Measurements from ENCODE around the gene NECTIN1.

Gene NECTIN1

DNA sequence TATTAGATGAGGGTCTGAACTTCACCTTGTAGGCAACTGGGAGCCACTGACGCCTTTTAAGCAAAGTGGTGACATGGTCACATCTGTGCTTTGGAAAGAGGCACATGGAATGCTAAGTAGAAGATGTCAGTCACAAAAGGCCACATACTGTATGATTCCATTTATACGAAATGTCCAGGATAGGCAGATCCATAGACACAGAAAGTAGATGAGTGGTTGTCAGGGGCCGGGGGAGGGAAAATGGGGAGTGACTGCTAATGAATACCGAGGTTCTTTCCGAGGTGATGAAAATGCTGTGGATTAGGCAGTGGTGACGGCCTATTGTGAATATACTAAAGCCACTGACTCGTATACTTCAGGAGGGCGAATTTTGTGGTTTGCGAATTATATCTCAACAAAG is 20.6 kb downstream of the NECTIN1 start:
- Histone ChIP-seq H3K9me3 (ENCODE audit: low read length) (no peaks in the 10 kb centered on the region), H3K4me1 (ENCODE audit: insufficient read depth, low read length) (no peaks in the 10 kb centered on the region), H3K4me3 (ENCODE audit: low read depth in 1 of 2, low read length in 2 of 2) (no peak overlapping the region), H3K36me3 (ENCODE audit: insufficient read depth, low read length) (no peaks in the 10 kb centered on the region), H3K9ac (ENCODE audit: low read length) (no peak overlapping the region), H3K27me3 (ENCODE audit: control insufficient read depth in 1 of 2, insufficient read depth in 2 of 2, low read length in 2 of 2) (no peaks in the 10 kb centered on the region), H3K27ac (ENCODE audit: low read depth, low read length) (no peak overlapping the region)

GRCh38 chr11:119706887-119707286 is 22.1 kb downstream of the NECTIN1 start:
- no peak overlapping the region for H3K4me3 ChIP-seq (ENCODE audit: low read depth in 1 of 2, low read length in 2 of 2)
- no peaks in the 10 kb centered on the region for H3K27me3 ChIP-seq (ENCODE audit: control insufficient read depth in 1 of 2, insufficient read depth in 2 of 2, low read length in 2 of 2)
- H3K36me3 ChIP-seq (ENCODE audit: insufficient read depth, low read length): no peaks in the 10 kb centered on the region
- no peaks in the 10 kb centered on the region for H3K9me3 ChIP-seq (ENCODE audit: low read length)
- no peak overlapping the region for H3K27ac ChIP-seq (ENCODE audit: low read depth, low read length)
- H3K4me1 ChIP-seq (ENCODE audit: insufficient read depth, low read length): no peaks in the 10 kb centered on the region
- no peak overlapping the region for H3K9ac ChIP-seq (ENCODE audit: low read length)

DNA sequence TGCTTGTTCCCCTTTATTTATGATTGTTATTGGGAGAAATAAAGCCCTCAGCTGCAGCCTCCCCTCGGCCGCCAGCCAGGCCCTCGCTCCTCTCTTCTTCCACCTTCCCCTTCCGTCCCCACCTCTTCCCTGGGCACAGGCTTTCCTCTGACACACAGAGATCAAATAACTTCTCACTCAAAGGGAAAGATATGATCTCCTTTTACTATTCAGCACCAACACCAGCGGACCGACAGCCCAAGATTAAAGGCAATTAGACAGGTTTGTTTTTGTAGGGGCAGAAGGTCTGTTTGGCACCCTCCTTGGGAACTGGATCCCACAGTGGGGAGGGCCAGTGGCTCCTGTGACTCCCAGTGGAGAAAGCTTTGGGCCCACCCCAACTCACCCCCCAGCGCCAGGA is 23.0 kb downstream of the NECTIN1 start:
- H3K4me3 ChIP-seq (ENCODE audit: low read depth in 1 of 2, low read length in 2 of 2): no peak overlapping the region
- H3K4me1 ChIP-seq (ENCODE audit: insufficient read depth, low read length): no peaks in the 10 kb centered on the region
- H3K27ac ChIP-seq (ENCODE audit: low read depth, low read length): no peak overlapping the region
- no peak overlapping the region for H3K9ac ChIP-seq (ENCODE audit: low read length)
- H3K9me3 ChIP-seq (ENCODE audit: low read length): no peaks in the 10 kb centered on the region
- no peaks in the 10 kb centered on the region for H3K27me3 ChIP-seq (ENCODE audit: control insufficient read depth in 1 of 2, insufficient read depth in 2 of 2, low read length in 2 of 2)
- H3K36me3 ChIP-seq (ENCODE audit: insufficient read depth, low read length): no peaks in the 10 kb centered on the region

- no peak overlapping the region for H3K27ac ChIP-seq (ENCODE audit: low read depth, low read length)
- no peaks in the 10 kb centered on the region for H3K4me1 ChIP-seq (ENCODE audit: insufficient read depth, low read length)
Observed at GRCh38 chr11:119705362-119705761, 23.6 kb downstream of the NECTIN1 start.

GRCh38 chr11:119704849-119705248 is 24.2 kb downstream of the NECTIN1 start:
- H3K27ac ChIP-seq (ENCODE audit: low read depth, low read length): no peak overlapping the region
- no peaks in the 10 kb centered on the region for H3K27me3 ChIP-seq (ENCODE audit: control insufficient read depth in 1 of 2, insufficient read depth in 2 of 2, low read length in 2 of 2)
- H3K9ac ChIP-seq (ENCODE audit: low read length): no peak overlapping the region
- no peak overlapping the region for H3K4me3 ChIP-seq (ENCODE audit: low read depth in 1 of 2, low read length in 2 of 2)
- H3K4me1 ChIP-seq (ENCODE audit: insufficient read depth, low read length): no peaks in the 10 kb centered on the region
- H3K36me3 ChIP-seq (ENCODE audit: insufficient read depth, low read length): no peaks in the 10 kb centered on the region
- H3K9me3 ChIP-seq (ENCODE audit: low read length): no peaks in the 10 kb centered on the region

More at GRCh38 chr11:119705362-119705761, 23.6 kb downstream of the NECTIN1 start:
- H3K36me3 ChIP-seq (ENCODE audit: insufficient read depth, low read length): no peaks in the 10 kb centered on the region
- H3K9me3 ChIP-seq (ENCODE audit: low read length): no peaks in the 10 kb centered on the region
- H3K4me3 ChIP-seq (ENCODE audit: low read depth in 1 of 2, low read length in 2 of 2): no peak overlapping the region
- no peaks in the 10 kb centered on the region for H3K27me3 ChIP-seq (ENCODE audit: control insufficient read depth in 1 of 2, insufficient read depth in 2 of 2, low read length in 2 of 2)
- no peak overlapping the region for H3K9ac ChIP-seq (ENCODE audit: low read length)

- no peak overlapping the region for H3K27ac ChIP-seq (ENCODE audit: low read depth, low read length)
- H3K4me3 ChIP-seq (ENCODE audit: low read depth in 1 of 2, low read length in 2 of 2): no peak overlapping the region
- no peaks in the 10 kb centered on the region for H3K9me3 ChIP-seq (ENCODE audit: low read length)
- peaks cover 4% of the 10 kb centered on the region for H3K4me1 ChIP-seq (ENCODE audit: insufficient read depth, low read length)
- H3K27me3 ChIP-seq (ENCODE audit: control insufficient read depth in 1 of 2, insufficient read depth in 2 of 2, low read length in 2 of 2): no peaks in the 10 kb centered on the region
- no peaks in the 10 kb centered on the region for H3K36me3 ChIP-seq (ENCODE audit: insufficient read depth, low read length)
- no peak overlapping the region for H3K9ac ChIP-seq (ENCODE audit: low read length)
Observed at GRCh38 chr11:119701591-119702549, 27.1 kb downstream of the NECTIN1 start.

DNA sequence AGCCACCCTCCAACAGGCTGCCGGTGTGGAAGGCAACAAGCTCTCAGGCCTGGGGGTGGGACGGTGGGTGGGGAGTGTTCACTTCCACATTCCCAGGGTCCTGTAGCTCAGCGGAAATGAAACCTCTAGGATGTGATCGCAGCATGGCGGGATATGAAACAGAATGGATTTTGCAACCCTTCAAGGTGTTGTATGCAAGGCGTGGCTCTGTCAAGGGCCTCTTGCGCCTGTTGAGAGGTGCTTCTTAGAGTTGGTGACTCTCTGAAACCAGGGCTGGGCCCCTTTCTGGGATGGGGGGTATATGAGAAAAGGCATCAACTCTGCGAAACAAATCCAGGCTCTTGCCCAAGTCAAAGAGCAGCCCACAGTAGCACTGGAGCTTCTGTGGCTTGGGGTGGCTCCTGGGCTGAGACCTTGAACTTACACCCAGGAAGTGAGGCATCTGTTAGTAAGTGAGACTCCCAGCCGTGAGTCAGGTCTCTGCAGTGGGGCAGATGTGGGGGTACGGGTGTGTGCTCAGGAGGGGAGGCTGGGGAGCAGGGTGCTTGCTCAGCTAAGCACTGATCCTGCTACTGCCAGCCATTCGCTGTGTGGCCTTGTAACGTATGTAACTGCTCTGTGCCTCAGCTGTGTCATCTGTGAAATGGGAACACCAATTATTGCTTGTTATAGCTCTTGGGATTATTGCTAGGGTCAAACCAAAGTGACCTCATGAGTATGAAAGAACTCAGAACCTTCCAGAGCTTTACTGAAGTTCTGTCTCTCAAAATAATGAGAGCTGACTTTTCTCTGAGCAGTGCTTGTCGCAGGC is 28.3 kb downstream of the NECTIN1 start:
- no peaks in the 10 kb centered on the region for H3K9me3 ChIP-seq (ENCODE audit: low read length)
- no peaks in the 10 kb centered on the region for H3K27me3 ChIP-seq (ENCODE audit: control insufficient read depth in 1 of 2, insufficient read depth in 2 of 2, low read length in 2 of 2)
- no peak overlapping the region for H3K27ac ChIP-seq (ENCODE audit: low read depth, low read length)
- H3K9ac ChIP-seq (ENCODE audit: low read length): no peak overlapping the region
- no peak overlapping the region for H3K4me3 ChIP-seq (ENCODE audit: low read depth in 1 of 2, low read length in 2 of 2)
- H3K36me3 ChIP-seq (ENCODE audit: insufficient read depth, low read length): no peaks in the 10 kb centered on the region
- H3K4me1 ChIP-seq (ENCODE audit: insufficient read depth, low read length): peaks cover 4% of the 10 kb centered on the region

GRCh38 chr11:119700030-119700429 is 29.0 kb downstream of the NECTIN1 start:
- Histone ChIP-seq H3K9me3 (ENCODE audit: low read length) (no peaks in the 10 kb centered on the region), H3K4me1 (ENCODE audit: insufficient read depth, low read length) (peaks cover 4% of the 10 kb centered on the region), H3K9ac (ENCODE audit: low read length) (no peak overlapping the region), H3K4me3 (ENCODE audit: low read depth in 1 of 2, low read length in 2 of 2) (no peak overlapping the region), H3K27ac (ENCODE audit: low read depth, low read length) (no peak overlapping the region), H3K36me3 (ENCODE audit: insufficient read depth, low read length) (no peaks in the 10 kb centered on the region), H3K27me3 (ENCODE audit: control insufficient read depth in 1 of 2, insufficient read depth in 2 of 2, low read length in 2 of 2) (no peaks in the 10 kb centered on the region)

DNA sequence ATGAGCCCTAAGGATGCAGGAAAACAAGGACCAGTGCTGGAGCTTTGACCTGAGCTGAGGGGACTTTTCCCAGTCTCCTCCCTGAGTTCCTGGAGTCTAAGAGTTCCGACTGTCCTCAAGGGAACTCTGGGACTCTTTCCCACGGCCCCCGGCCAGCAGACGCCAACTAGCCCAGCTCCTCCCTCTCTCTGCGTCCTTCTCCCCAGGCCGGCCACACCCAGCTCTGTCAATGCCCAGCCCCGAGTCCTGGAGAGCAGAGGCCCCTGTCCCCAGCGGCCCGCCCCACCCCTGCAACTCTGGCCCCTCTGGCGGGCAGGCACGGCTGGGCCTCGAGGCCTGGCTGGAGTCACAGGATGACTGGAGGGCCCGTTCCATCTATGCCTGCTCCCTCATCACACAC is 29.8 kb downstream of the NECTIN1 start:
- peaks cover 4% of the 10 kb centered on the region for H3K4me1 ChIP-seq (ENCODE audit: insufficient read depth, low read length)
- H3K9me3 ChIP-seq (ENCODE audit: low read length): no peaks in the 10 kb centered on the region
- H3K9ac ChIP-seq (ENCODE audit: low read length): no peak overlapping the region
- no peaks in the 10 kb centered on the region for H3K27me3 ChIP-seq (ENCODE audit: control insufficient read depth in 1 of 2, insufficient read depth in 2 of 2, low read length in 2 of 2)
- H3K4me3 ChIP-seq (ENCODE audit: low read depth in 1 of 2, low read length in 2 of 2): no peak overlapping the region
- no peaks in the 10 kb centered on the region for H3K36me3 ChIP-seq (ENCODE audit: insufficient read depth, low read length)
- H3K27ac ChIP-seq (ENCODE audit: low read depth, low read length): no peak overlapping the region

DNA sequence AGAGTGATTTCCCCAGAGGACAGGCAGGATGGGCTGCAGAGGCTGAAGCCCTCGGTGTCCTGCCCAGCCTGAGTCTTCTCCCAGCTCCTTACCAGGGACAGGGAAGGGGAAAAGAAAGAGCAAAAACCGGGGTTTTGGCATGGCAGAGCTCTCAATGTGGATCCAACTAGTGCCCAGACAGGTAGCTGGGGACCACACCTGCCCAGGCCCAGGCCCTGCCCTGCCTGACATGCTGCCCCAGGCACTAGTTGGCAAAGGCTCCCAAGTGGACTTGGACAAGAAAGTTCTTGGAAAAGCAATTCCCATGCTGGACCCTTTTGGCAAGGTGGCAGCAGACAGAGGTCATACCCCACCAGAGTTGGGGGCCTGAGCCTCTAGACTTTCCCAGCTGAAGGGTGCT is 31.1 kb downstream of the NECTIN1 start:
- Histone ChIP-seq H3K27ac (ENCODE audit: low read depth, low read length) (no peak overlapping the region), H3K4me1 (ENCODE audit: insufficient read depth, low read length) (peaks cover 4% of the 10 kb centered on the region)

DNA sequence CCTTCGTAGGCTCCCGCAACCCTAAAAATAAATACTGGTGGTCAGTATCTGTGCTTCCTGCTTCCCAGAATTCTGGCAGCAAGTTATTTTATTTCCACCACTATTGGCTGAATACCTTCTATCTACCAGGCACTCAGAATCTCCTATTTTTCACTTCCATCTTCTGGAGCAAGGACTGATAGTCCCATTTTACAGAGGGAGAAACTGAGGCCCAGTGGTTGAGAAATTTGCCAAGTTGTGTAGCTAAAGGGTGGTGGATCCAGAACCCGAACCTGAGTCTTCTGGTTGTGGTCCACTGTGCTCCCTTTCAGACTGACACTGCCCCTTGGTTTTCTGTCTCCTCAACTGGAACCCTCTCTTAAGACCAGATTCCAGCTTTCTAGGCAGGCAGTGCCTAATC is 31.6 kb downstream of the NECTIN1 start:
- H3K4me3 ChIP-seq (ENCODE audit: low read depth in 1 of 2, low read length in 2 of 2): no peak overlapping the region
- no peaks in the 10 kb centered on the region for H3K36me3 ChIP-seq (ENCODE audit: insufficient read depth, low read length)
- no peak overlapping the region for H3K27ac ChIP-seq (ENCODE audit: low read depth, low read length)
- H3K27me3 ChIP-seq (ENCODE audit: control insufficient read depth in 1 of 2, insufficient read depth in 2 of 2, low read length in 2 of 2): no peaks in the 10 kb centered on the region
- H3K4me1 ChIP-seq (ENCODE audit: insufficient read depth, low read length): peaks cover 4% of the 10 kb centered on the region
- no peak overlapping the region for H3K9ac ChIP-seq (ENCODE audit: low read length)
- H3K9me3 ChIP-seq (ENCODE audit: low read length): no peaks in the 10 kb centered on the region

More for the DNA sequence above, 31.1 kb downstream of the NECTIN1 start:
- Histone ChIP-seq H3K4me3 (ENCODE audit: low read depth in 1 of 2, low read length in 2 of 2) (no peak overlapping the region), H3K9me3 (ENCODE audit: low read length) (no peaks in the 10 kb centered on the region), H3K36me3 (ENCODE audit: insufficient read depth, low read length) (no peaks in the 10 kb centered on the region), H3K27me3 (ENCODE audit: control insufficient read depth in 1 of 2, insufficient read depth in 2 of 2, low read length in 2 of 2) (no peaks in the 10 kb centered on the region), H3K9ac (ENCODE audit: low read length) (no peak overlapping the region)

Measured in muscle layer of colon (tissue), 2 donors.